NB4 (cell line): ENCODE data around the gene METRNL.

Experiments
- DNase-seq: peaks from one replicate; pipeline ENCODE4 v3.0.0; 2010; ENCODE audit warnings: low read depth
- H3K4me3 ChIP-seq: one replicate; pipeline ENCODE4 v1.5.1; 2011; ENCODE audit warnings: mild to moderate bottlenecking, low read depth, low read length, moderate library complexity
- MYC ChIP-seq: IDR thresholded peaks from 2 replicates; pipeline ENCODE4 v1.6.1; 2011; ENCODE audit warnings: low read depth, low read length
- POLR2A ChIP-seq: IDR thresholded peaks from 2 replicates; pipeline ENCODE4 v1.6.1; 2011; ENCODE audit warnings: mild to moderate bottlenecking; ENCODE audit not compliant: insufficient read length; ENCODE audit errors: extremely low read depth
- TF ChIP-seq, protein P1 (sequence below): IDR thresholded peaks from 2 replicates; pipeline ENCODE4 v1.6.1; 2011; ENCODE audit warnings: low read depth, low read length
- TF ChIP-seq, protein P2 (sequence below): IDR thresholded peaks from one replicate; pipeline ENCODE4 v1.5.1; 2012; ENCODE audit warnings: low read depth, low read length

METRNL gene

DNA sequence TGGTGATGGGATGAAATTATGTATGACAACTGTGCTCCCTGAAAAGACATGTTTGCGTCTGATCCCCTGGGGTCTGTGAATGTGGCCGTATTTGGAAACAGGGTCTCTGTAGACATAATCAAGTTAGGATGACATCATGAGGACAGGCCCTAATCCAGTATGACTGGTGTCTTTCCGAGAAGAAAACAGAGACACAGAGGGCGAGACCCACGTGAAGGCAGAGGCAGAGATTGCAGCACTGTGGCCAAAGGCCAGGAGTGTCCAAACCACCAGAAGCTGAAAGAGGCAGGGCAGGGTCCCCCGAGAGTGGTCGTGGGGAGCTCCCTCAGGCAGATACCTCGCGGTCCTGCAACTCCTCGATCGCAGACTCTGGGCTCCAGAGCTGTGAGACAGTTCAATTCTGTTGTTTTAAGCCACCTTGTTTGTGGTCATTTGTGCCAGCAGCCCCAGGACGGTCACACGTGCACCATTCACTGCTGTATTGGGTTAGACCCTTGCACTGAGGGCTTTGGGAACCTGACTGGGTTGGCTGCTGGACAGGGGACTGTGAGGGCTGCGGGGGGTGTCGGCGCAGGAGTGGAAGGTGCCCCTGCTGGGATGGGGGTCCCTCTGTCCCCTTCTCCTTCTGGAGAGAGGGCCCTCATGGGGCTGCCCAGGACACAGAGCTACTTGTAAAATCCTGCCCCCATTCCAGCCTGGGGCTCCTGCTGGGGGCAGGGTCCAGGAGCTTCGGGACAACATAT is 27.7 kb downstream of the METRNL start:
- DNase-seq = no peak
- H3K4me3 ChIP-seq = no peak overlapping the region
- no peak for TF ChIP-seq MYC
- TF ChIP-seq, protein P1, sequence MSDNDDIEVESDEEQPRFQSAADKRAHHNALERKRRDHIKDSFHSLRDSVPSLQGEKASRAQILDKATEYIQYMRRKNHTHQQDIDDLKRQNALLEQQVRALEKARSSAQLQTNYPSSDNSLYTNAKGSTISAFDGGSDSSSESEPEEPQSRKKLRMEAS = no peak
- TF ChIP-seq, protein P2, sequence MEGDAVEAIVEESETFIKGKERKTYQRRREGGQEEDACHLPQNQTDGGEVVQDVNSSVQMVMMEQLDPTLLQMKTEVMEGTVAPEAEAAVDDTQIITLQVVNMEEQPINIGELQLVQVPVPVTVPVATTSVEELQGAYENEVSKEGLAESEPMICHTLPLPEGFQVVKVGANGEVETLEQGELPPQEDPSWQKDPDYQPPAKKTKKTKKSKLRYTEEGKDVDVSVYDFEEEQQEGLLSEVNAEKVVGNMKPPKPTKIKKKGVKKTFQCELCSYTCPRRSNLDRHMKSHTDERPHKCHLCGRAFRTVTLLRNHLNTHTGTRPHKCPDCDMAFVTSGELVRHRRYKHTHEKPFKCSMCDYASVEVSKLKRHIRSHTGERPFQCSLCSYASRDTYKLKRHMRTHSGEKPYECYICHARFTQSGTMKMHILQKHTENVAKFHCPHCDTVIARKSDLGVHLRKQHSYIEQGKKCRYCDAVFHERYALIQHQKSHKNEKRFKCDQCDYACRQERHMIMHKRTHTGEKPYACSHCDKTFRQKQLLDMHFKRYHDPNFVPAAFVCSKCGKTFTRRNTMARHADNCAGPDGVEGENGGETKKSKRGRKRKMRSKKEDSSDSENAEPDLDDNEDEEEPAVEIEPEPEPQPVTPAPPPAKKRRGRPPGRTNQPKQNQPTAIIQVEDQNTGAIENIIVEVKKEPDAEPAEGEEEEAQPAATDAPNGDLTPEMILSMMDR = no peak
- TF ChIP-seq POLR2A = no peak

DNA sequence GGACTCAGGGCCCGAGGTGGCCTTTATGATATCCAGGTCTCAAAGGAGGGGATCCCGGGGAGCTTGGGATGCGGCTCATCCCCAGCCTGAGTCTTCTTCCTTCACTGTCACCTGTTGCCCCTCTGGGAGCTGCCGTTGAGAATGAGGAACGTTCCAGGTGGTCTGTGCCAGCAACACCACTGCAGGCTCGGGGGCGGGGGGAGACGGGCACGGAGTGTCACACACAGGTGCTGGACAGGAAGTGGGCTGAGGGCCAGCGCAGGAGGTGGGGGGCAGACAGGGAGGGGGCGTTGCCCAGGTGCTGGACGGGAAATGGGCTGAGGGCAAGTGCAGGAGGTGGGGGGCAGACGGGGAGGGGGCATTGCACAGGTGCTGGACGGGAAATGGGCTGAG is 28.2 kb downstream of the METRNL start:
- TF ChIP-seq, protein P2 = no peak
- TF ChIP-seq POLR2A = no peak
- TF ChIP-seq, protein P1 = no peak
- no peak for TF ChIP-seq MYC
- no peak for DNase-seq
- no peak overlapping the region for H3K4me3 ChIP-seq

DNA sequence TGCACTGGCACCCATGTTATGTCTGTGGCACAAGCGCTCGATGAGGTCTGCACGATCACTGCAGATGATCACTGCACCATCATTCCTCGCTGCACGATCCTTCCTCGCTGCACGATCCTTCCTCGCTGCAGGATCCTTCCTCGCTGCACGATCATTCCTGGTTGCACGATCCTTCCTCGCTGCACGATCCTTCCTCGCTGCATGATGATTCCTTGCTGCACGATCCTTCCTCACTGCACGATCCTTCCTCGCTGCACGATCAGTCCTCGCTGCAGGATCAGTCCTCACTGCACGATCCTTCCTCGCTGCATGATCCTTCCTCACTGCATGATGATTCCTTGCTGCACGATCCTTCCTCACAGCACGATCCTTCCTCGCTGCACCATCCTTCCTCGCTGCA is 29.3 kb downstream of the METRNL start:
- TF ChIP-seq, protein P1 = no peak
- H3K4me3 ChIP-seq = no peak overlapping the region
- no peak for DNase-seq

DNA sequence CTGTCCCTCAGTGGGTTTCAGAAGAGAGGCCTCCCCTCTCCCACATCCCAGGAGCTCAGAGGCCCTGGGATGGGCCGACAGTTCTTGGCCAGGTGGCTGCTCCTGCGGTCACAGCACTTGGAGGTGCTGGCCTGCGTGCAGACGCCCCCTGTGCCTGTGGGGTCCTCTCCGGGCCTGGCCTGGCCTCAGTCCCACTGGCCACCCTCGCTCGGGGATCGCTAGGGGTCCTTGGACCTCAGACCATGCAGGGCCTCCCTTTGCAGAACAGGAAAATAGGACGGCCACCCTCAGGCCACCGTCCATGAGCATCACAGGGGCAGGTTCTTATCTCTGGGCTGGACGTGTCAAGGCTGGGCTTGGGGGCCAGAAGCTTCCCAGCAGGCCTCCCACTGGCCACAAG is 30.0 kb downstream of the METRNL start:
- DNase-seq = no peak
- TF ChIP-seq POLR2A = no peak
- TF ChIP-seq MYC = no peak
- TF ChIP-seq, protein P2 = no peak
- TF ChIP-seq, protein P1 = no peak
- no peak overlapping the region for H3K4me3 ChIP-seq

DNA sequence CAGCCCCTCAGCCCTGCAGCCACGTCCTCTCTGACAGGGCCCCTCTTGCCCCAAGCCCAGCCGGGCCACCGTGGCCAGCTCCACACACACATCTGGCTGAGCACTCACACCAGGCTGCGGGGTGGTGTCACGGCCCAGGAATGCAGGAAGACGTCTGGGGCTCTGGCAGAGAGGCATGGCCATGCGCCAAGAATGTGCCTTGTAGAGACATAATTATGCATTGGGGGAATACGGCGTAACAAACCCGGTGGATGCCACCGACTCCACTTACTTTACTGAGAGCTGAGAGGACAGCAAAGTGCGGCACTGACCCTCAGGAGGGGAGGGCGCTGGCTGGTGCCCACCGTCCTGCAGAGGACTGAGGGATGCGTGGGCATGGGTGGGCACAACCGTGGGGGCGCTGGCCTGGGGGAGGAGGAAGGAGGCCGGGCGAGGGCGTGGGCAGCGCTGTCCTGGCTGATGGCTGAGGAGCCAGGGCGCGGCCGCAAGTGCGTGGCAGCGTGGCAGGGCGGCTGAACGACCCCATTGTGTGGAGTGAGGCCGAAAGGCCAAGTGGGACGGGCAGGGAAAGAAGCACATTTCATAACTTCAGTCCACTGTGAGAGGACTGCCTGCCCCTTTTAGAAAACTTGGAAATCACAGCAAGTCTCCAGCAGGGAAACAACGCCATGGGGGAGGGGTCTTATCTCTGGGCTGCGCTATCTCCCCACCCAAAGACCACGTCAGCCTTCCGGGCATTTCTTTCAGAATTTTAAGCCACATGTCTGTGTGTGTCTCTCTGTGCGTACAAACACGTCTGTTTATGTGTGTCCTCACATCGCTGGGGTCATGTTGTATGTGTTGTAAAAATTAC is 30.6 kb downstream of the METRNL start:
- DNase-seq = no peak
- TF ChIP-seq, protein P1 = no peak
- TF ChIP-seq, protein P2 = no peak
- TF ChIP-seq MYC = no peak
- TF ChIP-seq POLR2A = no peak
- H3K4me3 ChIP-seq = no peak overlapping the region

DNA sequence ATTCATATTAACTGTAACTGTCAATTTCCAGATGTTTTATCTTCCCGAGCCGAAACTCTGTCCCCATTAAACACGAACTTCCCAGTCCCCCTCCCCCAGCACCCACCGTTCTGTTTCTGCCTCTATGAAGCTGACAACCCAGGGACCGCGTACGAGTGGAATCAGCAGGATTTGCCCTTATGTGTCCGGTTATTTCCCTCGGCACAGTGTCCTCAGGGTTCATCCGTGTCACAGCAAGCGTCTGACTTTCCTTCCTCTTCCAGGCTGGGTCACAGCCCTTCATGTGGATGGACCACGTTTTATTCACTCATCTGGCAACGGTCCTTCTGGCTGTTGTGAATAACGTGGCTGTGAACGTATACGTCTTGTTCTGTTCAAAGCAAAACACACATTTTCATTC is 31.3 kb downstream of the METRNL start:
- no peak for TF ChIP-seq POLR2A
- TF ChIP-seq MYC = no peak
- TF ChIP-seq, protein P1 = no peak
- TF ChIP-seq, protein P2 = no peak
- H3K4me3 ChIP-seq = no peak overlapping the region
- DNase-seq = no peak
